SH-SY5Y (cell line): Measurements from ENCODE around the gene ARHGAP11A.

Source experiments
- GATA2 ChIP-seq: IDR thresholded peaks from 2 replicates; pipeline ENCODE4 v1.6.1; 2011; ENCODE audit warnings: mild to moderate bottlenecking, low read depth, low read length
- GATA3 ChIP-seq: IDR thresholded peaks from 2 replicates; pipeline ENCODE4 v1.6.1; 2011; ENCODE audit warnings: low read depth, mild to moderate bottlenecking, low read length, moderate library complexity

The ARHGAP11A gene

DNA sequence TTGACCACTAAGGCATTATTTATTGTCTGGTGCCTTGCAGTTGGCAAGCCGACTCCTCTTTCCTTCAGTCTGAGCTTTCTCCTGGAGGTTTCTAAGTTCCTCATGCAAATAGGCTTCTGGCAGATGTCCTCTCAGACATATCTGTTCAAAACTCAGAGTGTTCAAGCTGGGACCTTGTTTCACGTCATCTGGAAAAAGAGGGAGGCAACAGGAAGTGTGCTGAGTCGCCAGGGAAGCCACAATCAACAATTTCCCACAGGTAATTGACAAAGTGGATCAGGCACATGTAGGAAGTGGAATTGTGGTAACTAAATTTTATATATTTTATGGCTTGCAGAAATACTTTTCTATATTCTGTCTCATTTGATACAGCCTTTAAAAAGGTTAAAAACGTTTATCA lies 40.8 kb downstream of the ARHGAP11A start:
- 0 out of 2 replicates have a peak, but pooled peaks have one; percentile 10 for TF ChIP-seq GATA2
- TF ChIP-seq GATA3, result no peak

DNA sequence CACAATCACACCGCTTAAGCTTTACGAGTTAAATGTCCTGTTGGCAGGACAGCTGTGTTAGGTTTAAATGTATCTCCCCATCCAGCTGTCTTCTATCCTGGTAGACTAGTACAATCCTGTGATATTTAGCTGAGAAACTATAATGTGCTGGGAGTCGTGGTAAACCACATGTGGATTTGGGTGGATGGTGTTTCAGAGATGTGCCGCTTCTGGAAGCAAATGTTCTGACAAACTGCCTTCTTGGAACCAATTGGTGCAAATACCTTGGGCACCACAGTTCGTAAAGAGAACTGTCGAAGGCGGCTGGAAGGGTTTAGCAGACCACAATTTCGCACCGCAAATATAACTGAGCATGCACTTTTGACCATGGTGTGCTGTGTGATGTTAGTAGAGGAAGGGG lies 41.2 kb downstream of the ARHGAP11A start:
- TF ChIP-seq GATA3, result no peak
- no peak; the same call in 1 of the 2 replicates for TF ChIP-seq GATA2

DNA sequence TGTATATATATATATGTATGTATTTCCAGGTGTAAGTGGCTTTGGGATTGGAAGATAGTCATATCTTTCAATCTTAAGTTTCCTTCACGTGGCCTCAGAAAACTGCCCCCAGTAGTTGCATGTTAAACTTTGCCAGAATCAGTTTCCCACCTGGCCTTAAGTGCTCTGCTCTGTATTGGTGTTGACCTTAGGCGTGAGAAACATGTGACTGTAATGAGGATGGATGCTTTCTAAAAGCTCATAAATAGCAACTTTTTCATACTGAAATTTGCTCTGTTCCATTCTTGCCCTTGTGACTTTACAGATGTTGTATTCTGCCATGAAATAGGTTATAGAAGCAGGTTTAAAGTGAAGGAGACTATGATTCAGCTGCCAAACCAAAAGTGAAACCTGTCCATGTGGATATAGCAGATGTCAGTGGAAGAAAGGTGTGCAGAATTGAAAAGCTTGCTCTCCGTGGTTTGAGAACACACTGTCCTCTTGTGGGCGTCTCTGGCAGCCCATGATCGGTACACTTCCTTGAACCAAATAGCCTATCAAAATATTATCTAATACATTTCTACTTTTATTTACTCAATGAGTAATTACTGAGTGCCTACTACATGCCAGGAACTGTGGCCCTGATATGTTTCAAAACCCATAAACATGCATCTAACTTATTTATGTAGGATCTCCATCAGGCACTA lies 42.0 kb downstream of the ARHGAP11A start:
- no peak for TF ChIP-seq GATA2
- TF ChIP-seq GATA3, result no peak

DNA sequence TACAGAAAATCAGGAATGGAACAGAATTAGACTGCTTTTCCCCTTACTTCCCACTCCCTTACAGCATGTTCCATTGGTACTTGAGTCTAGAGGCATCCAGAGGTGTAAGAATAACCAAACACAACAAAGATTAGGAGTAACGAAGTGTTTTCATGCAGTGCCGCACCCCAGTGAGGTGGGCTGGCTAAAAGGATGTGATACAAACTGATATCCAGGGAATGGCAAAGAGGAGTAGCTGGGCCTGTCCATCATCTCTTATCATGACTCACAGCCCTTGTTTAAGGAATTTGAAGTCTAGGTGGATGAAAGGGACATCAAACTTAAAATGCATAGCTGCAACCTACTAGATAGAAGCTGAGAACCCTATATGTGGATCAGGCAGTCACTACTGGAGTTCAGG lies 42.6 kb downstream of the ARHGAP11A start:
- no peak for TF ChIP-seq GATA3
- TF ChIP-seq GATA2, result no peak

DNA sequence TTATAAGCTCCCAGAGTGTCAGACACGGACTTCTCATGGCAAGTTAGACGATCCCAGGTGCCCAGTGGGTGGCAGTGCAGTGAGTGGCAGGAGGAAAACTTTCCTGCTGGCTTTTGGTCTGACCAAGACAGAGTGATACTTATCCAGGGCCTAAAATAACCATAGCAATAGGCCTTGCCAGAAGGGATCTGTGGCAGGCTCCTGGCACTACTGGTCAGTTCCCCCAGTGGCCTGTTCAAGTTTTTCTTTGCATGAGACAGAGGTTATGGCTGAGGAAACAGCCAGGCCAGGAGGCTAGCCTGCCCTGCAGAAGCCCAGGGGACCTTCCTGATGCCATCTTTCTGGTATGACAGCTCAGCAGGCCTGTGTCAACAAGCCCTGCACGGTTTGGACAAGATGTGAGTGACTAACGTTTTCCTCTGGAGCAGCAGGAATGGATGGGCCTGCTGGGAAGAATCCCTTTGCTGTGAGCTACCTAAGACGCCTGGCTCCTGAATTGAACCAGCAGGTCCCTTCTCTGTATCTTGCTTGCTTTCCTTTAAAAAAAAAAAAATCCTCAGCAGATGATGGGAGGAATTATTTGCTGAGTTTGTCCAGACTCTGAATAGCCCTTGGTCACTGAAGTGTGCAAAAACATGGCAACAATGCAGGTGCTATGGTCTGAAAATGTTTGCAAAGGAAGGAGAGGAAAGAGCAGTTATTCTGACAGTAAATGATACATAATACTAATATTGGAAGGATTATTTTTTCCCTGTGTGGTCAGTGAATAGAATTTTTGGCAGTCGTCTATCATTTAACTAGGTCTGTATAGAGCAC lies 44.2 kb downstream of the ARHGAP11A start:
- no peak for TF ChIP-seq GATA2
- no peak for TF ChIP-seq GATA3

DNA sequence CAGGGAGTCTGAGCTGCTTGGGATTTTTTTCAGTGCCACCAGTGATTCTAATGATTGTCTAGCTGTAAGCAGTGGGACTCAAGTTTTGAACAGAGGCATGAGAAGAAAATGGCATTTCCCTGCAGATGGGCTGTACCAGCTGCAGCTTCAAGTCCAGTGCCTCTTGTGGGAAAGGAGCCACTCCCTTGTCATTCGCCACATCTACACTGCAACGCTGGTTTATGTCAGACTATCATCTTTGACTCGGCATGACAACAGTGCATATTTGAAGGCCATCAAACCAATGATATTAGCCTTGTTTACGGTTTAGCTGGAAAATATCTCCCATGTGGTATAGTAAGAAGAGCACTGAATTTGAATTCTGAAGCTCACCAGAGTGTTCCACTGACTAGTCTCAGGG lies 48.4 kb downstream of the ARHGAP11A start:
- TF ChIP-seq GATA3 (no peak), GATA2 (no peak)

DNA sequence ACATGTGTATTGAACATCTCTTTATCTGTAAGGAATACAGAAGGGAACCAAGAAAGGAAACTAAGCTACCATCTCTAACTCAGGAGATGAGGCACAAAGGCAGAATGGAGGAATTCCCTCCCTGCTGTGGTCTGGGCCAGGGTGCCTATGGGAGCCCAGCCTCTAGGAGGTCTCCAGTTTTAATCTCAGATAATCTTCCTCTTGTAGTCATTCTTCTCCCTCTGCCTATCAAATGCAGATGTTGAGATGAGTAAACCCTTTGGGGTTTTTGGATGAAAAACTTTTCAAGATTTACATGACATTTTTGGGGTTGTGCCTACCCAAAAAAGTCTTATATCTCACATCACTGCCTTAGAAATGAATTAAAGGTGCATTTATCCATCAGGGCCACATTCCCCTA lies 49.5 kb downstream of the ARHGAP11A start:
- TF ChIP-seq GATA2 (no peak), GATA3 (no peak)

DNA sequence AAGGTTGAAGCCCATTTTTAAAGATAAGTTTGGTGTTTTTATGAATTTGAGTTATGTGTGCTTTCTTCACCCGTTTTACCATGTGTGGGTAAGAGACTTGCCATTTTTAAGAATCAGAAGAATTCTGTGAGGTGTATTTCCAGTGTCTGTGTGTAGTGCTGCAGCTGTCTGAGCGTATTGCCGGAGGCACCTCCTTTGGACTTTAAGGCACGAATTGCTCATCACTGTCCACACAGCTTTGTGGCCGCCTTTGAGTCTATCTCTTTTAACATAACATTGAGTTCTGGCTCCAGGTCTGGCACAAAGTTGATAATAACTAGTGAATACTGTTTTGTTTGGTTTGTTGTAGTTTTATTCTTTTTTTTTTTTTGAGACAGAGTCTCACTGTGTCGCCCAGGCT lies 52.0 kb downstream of the ARHGAP11A start:
- TF ChIP-seq GATA3 (no peak), GATA2 (no peak)

DNA sequence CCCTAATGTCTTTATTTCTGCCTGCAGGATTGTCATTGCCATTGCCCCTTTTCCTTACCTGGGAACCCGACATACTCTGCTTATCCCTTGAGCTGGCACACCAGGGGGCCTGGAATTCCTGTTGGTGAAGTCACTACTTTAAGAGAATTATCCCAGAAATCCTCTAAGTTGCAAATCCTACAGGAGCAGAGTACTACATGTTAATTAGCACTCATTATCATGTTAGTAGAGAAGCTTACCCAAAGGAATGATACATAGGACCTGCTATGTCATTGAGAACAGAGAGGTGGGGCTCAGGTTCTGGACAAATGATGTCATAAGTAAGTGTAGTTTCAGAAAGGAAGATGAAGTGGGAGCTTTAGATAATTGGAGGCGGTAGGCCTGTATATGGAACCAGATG lies 53.6 kb downstream of the ARHGAP11A start:
- TF ChIP-seq GATA2 (no peak), GATA3 (no peak)

DNA sequence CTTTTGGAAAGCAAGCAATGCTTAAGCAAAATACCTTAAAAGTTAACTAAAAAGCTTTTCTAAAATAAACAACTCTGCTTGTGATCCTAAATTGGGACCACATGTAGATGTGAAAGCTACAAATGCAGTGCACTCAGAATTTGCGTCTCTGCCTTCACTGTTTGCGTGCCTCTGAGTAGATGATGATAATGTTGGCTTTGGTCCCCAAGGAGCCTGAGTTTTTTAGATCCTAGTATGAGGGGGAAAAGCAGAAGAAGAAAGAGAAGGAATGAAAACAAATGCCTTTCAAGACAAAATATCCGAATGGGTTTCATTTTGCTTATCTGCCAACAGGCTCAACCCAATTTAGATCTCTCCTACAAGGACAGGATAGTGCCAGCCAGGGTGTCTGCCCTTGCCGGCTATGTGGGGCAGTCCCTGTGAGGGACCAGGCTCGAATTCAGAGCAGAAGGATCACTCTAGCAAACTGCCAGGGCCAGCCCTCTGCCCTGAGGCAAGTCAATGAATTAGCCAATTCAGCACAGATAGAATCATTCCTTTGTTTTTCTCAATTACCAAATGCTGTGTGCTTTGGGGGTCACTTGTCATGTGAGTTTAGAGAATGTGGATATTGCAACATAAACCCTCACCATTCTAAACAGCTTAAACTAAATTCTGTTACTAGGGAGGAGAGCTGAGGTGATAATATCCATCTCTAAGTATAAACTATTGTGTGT lies 54.8 kb downstream of the ARHGAP11A start:
- TF ChIP-seq GATA2 (peak; percentile 92), GATA3 (peak; percentile 75)

DNA sequence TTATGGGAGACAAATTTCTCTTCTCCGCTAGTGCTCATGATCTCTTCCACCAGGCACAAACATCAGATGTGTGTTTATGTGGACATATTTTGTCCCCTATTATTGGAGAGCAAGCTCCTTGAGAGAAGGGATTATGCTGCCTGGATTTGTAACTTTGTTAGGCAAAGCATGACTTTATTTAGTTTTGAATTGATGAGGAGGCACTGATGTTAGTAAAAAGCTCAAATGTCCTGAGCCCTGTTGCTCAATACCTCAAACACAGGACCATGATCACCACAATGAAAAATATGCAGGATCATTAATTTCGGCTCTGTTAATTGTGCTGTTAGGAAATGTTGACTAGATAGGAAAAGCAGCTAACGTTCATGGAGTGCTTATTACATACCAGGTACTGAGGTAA lies 55.3 kb downstream of the ARHGAP11A start:
- TF ChIP-seq GATA3, result no peak
- TF ChIP-seq GATA2, result no peak

DNA sequence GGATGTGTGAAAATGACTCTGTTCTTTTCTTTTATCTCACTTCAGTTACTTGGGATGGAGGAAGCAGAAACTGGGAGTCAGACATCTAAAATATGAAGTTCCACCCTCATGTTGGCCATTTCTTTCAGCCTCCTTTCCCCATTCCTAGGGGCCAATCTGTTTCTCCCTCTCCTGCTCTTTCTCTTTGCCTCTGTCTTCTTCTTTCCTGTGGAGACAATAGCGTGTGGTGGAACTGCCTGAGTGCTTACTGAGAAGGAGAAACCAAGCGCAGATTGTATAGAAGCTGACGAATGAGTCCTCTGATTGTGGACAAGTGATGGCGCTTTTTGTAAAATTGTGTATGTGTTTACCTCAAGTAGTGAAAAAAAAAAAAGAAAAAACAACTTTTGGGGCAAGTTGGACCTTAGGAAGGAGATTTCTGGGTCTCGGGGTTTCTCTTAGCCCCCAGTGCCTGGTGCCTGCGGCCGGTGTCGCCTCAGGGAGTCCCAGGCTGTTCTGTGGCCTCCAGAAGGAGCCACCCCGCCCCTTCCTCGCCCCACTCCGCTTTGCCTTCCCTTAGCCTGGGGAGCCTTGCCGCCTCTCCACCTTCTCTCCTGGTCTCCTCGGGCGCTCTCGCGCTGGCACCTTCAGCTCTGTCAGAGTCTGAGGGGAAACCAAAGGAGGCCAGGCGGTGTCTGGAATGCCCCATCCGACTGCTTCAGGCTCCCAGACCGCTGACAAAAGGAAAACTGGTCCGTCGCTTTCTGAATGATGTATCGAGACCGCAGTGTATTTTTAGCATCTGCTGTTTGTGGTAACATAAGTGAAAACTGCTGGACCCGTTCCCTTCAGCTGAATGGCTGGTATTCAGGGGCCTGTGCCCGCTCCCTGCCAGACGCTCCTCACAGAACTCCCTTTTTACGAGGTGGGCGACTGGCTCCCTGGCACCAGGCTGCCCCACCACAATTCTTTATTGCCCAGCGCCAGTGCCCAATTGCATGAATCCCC lies 56.3 kb downstream of the ARHGAP11A start:
- TF ChIP-seq GATA2 (no peak), GATA3 (no peak)

DNA sequence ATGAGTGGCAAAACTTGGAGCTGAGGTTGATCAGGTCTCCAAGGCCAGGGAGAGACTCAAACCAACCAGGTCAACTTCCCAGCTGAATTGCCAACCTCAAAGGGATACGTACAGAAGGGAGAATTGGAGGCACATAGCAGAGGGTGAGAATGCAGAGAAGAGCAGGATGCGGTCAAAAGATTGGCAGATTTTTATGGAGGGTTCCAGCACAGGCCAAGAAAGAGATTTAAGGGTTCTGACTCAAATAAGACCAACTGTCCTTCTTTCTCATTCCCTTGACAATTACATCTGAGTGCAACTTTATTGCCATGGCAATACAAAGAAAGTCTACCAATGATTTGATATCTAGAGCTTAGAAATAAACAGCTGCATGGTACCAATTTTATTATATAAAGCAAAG lies 59.4 kb downstream of the ARHGAP11A start:
- TF ChIP-seq GATA3 (no peak), GATA2 (no peak)
